Stimulated activated naive CD4-positive, alpha-beta T cell treated with Interleukin-2 at 50 U/mL for 16 hours (primary cell): ENCODE measurements around the gene DPYSL4.

Experiments
- DNase-seq: peaks from one replicate; lab custom pipeline; 2025; lab: John Stamatoyannopoulos, UW

The DPYSL4 gene

DNA sequence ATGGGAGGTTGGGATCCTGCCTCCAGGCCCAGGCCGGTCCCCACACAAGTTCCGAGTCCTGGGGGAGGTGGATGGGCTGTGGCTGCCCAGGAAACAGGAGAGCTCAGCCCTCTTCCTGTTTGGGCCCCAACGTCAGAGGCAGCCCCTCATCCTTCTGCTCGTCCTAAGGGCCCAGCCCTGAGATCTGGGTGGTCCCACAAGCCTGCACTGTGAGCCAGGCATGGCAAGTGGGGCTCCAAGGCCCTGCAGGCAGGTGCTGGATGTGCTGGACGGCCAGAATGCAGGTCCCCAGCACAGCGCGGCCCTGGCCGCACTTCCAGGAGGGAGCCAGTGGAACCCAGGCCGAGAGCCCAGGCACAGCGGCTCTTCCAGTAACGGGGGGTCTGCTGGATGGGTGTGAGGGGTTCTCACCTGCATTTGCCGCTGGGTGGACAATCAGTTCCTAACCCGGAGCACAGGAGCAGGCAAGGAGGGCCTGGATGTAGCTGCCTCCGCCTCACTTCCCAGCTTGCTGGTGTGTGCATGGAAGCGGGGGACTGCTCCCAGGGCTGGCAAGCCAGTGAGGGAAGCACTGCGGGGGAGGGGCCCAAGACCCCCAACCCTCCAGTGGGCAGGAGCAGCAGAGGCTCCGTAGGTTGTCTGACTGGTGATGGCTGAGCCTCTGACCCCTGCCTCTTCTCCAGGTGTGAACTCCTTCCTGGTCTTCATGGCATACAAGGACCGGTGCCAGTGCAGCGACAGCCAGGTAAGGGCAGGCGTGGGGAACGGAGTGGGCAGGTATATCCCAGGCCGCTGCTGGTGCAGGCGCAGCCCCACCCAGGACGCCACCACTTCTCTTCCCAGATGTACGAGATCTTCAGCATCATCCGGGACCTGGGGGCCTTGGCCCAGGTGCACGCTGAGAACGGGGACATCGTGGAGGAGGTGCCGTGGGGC lies 9.7 kb downstream of the DPYSL4 start:
- DNase-seq = no peak

DNA sequence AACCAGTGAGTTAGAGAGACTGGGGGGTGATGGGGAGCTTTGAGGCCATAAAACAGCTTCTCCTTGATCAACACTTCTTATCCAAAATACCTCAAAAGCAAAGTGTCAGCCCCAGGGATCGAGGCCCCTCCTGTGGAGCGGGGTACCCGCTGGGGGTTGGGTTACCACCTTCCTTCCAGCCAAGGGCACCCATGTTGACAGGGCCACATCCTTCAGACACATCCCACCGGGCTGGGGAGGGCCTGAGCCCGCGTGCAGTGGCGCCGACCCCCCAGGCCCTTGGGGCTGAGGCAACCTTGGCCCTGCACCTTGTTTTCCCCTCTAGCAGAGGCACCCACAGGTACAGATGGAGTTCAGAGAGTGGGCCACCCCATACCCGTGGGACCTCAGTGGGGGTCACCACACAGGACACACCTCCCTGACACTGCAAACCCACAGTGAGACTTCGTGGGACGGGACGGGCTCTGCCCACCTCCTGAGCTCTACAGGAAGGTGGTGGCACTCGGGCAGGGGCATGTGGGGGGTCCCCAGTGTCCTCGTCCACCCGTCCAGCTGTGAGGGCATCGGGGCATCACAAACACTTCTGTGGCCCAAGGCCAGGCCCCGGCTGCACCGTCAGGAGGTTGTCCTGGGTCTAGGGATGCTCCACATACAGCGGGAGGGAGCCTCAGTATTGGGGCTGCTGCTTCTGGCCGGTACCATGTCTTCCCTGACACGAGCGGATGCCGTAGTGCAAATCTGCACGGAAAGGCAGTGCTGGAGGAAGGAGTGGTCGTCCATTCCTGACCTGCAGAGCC lies 10.7 kb downstream of the DPYSL4 start:
- no peak for DNase-seq

DNA sequence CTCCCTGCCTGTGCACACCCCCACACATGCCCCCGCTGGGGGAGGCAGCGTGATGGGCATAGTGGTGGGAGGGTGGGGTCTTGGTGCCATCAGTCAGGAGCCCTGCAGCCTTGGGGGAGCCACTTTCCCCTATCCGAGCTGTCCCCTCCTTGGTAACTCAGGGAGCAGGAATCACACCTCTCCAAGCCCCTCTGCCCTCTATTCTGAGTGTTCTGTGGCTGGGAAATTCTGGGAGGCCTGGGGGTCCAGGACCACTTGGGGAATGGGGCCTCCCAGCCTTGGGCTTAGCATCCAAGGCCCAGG lies 11.3 kb downstream of the DPYSL4 start:
- no peak for DNase-seq

DNA sequence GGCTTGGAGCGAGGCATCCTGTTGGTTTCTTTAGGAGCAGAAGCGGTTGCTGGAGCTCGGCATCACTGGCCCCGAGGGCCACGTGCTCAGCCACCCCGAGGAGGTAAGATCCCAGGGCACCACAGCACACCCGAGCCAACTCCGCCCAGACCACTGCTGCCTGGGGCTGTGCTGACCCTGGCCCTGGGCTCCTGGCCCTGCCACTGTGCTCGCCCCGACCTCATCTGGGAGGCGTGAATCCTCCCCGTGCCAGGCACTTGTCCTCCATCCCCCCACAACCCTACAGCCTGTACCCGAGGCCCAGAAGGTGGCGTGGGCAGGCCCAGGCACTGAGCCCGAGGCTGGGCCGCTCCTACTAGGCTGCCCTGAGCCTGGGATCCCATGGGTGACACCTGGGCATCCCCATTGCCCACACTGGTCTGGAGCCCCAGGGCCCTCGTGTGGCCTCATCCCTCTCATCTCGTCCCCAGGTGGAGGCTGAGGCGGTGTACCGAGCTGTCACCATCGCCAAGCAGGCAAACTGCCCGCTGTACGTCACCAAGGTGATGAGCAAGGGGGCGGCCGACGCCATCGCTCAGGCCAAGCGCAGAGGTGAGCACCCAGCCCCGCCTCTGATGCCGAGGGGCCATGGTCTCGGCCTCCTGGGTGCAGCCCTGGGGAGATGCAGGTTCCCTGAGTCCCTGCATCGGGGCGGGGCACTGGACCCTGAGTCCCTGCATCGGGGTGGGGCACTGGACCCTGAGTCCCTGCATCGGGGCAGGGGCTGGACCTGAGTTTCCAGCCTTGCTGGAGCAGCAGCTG lies 11.8 kb downstream of the DPYSL4 start:
- DNase-seq = no peak

DNA sequence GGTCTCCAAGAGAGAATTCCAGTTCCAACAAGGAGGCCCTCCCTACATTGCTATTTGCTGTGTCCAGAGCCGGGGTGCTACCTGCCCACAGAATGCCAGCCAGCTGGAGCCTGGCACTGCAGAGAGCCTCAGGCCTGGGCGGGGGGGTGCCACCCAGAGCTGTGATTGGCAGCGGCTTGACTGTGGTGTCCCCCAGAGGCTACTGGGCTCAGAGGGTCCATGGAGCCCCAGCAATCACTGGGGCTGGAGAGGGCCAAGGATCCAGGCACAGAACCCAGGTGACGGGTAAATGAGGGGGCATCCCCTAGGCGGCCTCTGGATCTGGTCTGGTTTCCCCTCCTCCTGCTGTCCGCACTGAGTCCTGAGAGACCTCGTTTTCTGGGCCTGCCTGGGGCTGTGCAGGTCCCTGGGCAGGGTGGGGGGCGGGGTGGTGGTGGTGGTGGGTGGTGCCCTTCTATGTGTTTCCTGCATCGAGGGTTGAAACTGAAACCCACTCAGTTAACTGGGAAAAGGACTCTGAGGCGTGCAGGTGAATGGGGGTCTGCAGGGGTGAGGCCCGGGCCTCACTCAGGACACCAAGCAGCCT lies 12.6 kb downstream of the DPYSL4 start:
- no peak for DNase-seq

DNA sequence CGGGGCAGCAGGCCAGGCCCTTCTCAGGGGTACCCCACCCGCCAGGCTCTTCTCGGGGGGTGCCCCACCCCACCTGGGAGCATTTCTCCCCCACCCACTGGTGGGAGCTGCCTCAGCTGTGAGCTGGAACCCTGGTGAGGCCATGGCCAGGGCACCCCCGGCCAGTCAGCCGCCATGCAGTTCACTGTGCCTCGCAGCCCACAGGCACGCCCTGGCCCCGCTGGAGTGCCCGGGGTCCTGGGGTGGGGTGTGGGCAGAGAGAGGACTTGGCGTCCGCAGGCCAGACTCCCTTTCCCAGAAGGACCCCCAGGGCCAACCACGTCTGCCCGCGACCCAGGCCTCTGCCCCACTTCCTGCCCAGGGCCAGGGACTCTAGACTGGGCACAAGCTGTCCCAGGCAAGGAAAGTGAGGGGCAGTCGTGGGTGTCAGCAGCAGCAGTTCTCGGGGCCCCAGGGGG lies 13.1 kb downstream of the DPYSL4 start:
- no peak for DNase-seq

DNA sequence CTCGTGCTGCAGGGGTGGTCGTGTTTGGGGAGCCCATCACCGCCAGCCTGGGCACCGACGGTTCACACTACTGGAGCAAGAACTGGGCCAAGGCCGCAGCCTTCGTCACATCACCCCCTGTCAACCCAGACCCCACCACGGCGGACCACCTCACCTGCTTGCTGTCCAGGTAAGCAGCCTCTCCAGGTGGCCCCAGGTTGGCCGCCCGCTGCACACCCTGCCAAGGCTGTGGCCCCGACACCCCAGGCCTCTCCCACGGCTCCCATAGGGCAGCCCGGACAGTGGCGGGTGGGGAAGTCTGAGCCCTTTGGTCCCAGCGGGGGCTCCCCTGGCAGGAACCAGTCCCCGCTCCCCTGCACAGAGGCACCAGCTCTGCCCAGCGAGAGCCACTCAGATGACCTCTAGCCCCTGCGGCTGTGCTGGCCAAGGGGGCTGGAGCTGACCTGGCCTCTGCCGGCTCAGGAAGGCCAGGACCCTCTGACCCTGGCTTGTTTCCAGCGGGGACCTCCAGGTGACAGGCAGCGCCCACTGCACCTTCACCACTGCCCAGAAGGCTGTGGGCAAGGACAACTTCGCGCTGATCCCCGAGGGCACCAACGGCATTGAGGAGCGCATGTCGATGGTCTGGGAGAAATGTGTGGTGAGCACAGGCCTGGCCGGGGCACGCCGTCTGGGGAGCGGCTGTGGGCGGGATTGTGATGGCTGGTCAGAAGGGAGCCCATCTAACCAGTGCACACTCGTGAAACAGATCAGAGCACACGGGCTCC lies 13.8 kb downstream of the DPYSL4 start:
- DNase-seq = no peak

DNA sequence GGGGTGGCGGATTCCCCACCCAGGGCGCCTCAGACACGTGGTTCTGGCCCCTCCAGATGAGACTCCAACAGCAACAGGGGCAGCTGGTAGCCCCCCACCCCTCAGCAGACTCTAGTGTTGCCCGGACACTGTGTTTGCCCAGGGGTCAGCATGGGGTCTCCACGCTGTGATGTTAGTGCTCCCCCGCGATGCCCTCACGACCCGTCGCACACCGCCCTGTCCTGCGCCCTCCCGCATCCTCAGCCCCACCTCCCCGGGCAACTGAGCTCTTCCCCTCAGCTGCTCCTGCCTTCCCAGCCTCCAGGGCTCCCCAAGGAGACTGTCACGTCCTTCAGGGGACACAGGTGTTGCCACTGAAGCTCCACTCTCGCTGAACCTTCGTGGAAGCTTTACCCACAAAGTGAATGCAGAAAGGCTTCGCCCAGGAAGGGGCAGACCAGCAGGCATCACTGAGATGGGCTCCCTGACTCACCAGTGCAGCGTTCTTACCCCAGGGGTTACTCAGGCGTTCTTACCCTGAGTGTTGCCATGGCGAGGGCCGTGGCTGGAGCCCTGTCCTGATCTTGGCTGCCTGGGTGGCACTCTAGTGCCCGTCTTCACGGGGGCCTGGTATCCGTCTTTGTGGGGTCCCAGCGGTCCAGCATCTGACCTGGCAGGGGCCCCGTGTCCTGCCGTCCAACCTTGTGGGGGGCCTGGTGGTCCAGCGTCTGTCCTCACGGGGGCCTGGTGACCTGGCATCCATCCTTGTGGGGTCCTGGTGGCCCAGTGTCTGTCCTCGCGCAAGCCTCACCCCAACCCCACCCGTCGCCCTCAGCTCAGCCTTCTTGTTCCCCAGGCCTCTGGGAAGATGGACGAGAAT lies 14.6 kb downstream of the DPYSL4 start:
- no peak for DNase-seq

DNA sequence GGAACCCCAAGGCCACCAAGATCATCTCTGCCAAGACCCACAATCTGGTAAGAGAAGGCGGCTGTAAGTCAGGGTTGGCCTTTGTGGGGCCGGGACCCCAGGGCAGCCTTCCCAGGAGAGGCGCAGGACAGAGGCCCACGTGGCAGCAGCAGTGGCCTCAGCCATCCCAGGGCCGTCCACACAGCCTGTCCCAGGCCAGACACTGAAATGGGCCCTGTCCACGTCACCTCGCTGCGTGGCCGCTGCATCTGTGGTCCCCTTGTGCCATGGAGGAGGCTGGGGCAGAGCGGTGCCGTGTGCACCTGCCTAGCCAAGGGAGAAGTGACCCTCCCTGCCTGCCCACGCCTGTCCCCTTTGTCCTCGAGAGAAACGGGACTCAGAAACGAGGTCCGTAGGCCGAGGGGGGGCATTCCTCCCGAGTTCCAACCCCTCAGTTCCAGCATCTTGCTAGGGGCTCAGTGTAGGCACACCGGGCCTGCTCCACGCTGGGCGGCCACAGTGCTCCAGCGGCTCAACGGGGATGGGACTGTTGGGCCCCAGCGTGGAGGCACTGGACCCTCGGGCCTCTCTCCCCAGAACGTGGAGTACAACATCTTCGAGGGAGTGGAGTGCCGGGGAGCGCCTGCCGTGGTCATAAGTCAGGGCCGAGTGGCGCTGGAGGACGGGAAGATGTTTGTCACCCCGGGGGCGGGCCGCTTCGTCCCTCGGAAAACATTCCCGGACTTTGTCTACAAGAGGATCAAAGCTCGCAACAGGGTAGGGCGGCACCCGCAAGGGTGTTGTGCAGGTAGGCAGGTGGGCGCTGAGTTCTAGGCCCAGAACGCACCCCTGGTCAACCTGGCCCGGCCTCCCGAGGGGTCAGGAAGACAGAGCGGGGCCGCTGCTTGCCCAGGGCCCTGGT lies 15.6 kb downstream of the DPYSL4 start:
- no peak for DNase-seq

DNA sequence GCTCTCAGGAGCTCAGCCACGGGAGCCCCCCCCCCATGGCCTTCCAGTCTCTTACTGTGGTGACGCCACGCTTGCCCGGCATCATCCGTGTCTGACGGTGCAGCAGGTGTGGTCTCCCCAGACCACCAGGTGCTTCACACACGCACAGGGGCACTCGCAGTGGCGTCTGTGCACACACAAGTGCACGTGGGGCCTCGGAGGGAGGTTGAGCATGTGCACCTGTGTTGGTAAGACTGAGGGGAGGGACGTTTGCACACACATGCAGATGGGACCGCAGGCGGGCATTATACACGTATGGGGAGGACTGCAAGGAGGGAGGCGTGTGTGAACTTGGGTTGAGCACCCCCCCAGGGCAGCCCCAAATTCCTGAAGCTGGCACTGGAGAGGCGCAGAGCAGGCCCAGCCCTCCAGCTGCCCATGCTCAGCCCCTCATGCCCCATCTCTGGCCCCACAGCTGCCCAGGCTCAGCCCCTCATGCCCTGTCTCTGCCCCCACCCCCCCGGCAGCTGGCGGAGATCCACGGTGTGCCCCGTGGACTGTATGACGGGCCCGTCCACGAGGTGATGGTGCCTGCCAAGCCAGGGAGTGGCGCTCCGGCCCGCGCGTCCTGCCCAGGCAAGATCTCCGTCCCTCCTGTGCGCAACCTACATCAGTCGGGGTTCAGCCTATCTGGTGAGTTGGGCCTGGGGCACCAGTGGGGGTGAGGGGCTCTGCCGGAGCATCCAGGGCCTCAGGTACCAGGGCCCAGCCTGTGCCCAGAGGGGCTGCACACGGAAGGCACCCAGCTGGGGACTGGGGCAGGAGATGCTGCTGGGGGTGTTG lies 16.7 kb downstream of the DPYSL4 start:
- DNase-seq = no peak

DNA sequence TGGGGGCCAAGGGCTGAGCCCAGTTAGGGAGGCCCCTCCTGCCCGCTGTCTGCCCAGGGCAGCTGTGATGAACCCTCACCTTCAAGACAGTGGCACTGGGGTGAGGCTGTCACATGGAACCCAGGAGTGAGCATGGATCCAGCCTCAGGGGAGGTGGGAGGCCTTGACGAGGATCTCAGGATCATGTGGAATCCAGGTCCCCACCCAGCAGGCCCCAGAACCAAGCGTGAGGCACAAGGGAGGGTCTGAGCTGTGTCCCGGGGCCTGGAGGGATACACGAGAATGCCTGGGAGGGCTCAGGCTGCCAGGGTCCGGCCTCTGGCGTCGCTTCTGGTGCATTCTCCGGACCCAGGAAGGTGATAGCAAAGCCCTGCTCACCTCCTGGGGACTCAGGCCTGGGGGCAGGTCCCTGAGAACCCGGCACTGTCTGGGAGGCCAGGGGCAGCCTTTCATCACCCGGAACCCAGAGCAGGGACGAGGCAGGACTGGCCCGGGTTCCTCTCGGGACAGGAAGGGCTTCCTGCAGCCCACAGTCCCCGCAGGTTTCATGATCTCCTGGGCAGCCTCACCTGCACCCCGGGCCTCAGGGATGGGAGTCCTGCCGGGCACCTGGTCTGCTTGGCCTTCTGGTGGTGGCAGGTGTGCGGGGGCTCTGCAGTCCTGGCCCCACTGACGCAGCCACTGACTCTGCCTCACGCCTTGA lies 17.5 kb downstream of the DPYSL4 start:
- no peak for DNase-seq

DNA sequence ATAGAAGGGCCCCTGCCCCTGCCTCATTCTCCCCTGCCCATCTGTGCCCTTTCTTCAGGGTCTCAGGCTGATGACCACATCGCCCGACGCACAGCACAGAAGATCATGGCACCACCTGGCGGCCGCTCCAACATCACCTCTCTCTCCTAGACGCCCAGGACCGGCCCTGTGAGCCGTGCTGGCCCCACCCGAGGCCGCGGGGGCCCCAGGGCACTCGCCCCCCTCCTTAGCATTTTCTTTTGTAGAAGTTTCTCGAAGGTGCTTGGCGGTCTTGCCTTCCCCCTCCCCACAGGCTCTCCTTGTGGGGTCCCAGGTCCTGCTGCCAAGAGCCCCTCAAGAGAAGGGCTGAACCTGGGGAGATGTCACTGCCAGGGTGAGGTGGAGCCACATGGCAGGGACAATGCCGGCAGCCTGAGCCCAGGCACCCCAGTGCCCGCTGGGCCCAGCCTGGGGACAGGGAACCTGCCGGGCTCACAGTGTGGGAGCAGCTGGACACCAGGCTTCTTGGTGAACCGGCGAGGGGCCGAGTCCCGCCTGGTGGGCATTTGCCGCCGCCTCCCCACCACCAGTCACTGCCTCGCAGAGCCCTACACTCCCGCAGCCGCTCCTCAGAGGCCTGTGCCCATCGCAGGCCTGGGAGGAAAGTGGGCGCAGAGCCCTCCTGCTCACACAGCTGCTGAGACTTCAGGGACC lies 18.2 kb downstream of the DPYSL4 start:
- DNase-seq = no peak

DNA sequence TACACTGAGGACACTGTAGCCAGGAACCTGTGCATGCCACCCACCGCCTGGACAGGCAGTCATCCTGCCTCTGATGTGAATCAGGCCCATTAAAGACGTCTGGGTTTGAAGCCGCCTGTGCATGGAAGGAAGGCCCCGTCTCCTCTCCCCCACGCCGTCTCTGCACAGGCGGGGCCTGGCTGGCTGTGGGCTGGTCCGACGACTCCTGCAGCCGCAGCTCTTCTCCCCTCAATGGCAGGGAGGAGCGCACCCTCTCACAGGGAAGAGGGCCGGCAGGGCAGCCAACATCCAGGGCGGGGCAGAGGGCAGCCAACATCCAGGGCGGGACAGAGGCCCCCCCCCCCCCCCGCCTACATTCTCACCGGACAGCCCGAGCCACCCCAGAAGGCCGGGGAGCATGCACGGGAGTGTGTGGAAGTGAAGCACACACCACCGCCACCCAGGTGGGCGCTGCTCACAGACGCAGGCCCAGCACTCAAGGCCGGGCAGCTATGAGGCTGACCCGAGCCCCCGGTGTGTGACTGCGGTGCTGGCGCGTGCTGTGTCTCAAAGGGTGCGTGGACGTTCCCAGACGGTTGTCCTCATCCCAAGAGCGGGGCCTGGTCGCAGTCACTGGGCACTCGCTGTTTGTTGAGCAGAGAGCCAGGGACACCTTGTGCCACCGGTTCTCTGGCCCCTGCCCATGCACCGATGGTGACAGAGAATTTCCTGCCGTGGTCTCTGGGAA lies 19.1 kb downstream of the DPYSL4 start:
- DNase-seq = no peak

DNA sequence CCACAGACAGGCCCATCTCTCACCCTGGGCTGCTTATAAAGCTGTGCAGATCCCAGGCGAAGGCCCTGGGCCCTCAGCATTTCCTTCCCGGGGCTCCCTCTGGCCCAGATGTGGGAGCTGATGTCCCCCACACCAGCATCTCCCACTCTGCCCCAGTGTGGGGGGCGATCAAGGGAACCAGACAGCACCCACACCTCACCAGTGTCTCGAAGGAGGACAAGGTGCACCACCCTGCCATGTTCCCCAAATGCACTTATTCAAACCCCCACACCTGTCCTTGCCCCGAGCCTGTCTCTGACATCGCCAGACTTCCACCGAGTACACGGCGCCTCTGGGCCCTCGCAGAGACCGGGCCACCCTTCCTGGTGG lies 19.6 kb downstream of the DPYSL4 start:
- no peak for DNase-seq

DNA sequence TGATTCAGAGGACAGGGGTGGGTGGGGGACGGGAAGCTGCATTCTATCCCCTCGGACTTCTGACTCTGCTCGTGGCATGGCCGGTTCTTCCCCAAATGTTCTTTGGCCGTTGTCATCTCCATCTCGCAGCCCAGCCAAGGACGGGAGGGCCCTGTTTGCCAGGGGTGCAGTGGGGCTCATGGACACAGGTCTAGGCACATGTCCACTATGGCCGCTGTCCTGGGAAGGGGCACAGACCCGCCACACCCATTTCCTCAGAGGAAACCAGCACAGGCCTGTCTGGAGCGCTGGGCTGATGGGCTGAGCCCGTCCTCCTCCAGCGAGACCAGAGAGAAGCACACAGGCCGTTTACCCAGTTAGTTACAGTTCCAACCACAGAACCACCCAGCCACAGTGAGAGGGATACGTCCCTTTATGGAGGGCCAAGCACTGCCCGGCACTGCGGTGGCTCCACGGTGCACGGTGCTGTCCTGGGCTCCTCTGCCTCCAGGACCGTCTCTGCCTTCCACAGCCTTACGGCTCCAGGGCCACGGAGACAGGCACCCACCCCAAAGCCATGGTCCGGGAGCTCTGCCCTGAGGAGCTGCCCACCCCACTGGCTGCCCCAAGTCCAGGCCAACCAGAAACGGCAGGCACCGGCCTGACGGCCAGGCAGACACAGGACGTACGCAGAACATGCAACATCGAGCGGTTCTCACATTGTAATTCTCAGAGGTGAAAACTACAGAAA lies 20.2 kb downstream of the DPYSL4 start:
- no peak for DNase-seq
